Astrocyte of the spinal cord (primary cell): ENCODE measurements around the gene TNFRSF8.

Experiments used
- DNase-seq: peaks from one replicate; pipeline ENCODE4 v3.0.0; 2011; ENCODE audit warnings: low read depth, low spot score
- H3K4me3 ChIP-seq: 2 replicates; pipeline ENCODE4 v1.5.1; 2011; ENCODE audit warnings: low read depth, mild to moderate bottlenecking, low read length, moderate library complexity
- CTCF ChIP-seq: IDR thresholded peaks from 2 replicates; pipeline ENCODE4 v1.5.1; 2012; ENCODE audit warnings: low read depth, mild to moderate bottlenecking, low read length, inconsistent platforms
- in situ Hi-C: cut with HindIII; loops from 2 replicates; pipeline ENCODE4 v1.10.0; 2017; ENCODE audit warnings: low sequenced_read_pairs

Gene TNFRSF8

DNA sequence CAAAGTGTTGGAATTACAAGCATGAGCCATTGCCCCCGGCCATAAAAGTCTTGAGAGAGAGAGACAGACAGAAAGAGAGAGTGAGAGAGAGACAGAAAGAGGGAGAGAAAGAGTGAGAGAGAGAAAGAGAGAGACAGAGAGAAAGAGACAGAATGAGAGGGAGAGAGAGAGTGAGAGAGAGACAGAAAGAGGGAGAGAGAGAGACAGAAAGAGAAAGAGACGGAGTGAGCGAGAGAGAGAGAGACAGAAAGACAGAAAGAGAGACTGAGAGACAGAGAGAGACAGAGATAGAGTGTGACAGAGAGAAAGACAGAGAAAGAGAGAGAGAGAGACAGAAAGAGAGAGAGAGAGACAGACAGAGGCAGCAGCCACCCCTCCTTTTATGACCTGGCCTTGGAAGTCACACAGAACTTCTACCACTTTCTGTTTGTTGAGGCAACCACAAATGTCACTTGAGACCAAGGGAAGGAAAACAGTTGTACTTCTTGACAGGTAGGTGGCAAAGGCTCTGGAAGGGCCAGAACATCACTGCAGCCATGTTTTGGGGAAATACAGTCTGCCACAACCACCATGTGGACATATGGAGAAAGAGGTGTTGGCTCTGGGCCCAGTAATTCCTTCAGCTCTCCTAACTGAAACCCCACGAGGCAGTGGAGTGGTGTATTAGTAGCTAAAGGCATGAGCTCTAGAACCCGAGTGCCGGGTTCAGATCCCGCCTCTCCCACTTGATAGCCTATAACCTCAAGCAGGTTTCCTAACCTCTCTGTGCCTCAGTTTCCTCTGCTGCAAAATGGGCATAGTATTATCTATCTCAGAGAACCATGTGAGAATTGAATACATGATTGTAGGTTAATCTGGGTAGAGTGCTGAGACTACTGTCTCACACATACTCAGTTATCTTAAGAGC lies 50.6 kb downstream of the TNFRSF8 start:
- no peak overlapping the region for H3K4me3 ChIP-seq
- in situ Hi-C loops: no loop called here
- no peak for TF ChIP-seq CTCF
- DNase-seq: peak; percentile 24

- in situ Hi-C loops: no loop called here
- no peak for DNase-seq
- H3K4me3 ChIP-seq: no peak overlapping the region
- no peak for TF ChIP-seq CTCF
Observed at GRCh38 chr1:12114340-12114683, 51.2 kb downstream of the TNFRSF8 start.

DNA sequence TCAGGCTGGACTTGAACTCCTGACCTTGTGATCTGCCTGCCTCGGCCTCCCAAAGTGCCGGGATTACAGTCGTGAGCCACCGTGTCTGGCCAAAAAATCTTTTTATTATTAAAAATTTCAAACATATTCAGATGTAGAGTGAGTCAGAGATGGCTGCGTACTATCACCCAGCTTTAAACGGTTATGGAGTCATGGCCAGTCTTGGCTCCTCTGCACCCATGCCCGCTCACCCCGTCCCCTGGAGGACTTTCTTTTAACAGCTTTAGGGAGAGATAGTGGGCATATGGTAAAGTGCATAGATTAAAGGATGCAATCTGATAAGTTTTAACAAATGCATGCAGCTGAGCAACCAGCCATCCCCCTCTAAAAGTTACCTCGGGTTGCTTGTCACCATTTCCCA lies 51.8 kb downstream of the TNFRSF8 start:
- H3K4me3 ChIP-seq: no peak overlapping the region
- in situ Hi-C loops: no loop called here
- TF ChIP-seq CTCF: no peak
- no peak for DNase-seq

- DNase-seq: no peak
- TF ChIP-seq CTCF: no peak
- no peak overlapping the region for H3K4me3 ChIP-seq
- in situ Hi-C loops: no loop called here
Observed at GRCh38 chr1:12121212-12122003, 58.3 kb downstream of the TNFRSF8 start.

- no peak for DNase-seq
- no peak overlapping the region for H3K4me3 ChIP-seq
- in situ Hi-C loops: no loop called here
- no peak for TF ChIP-seq CTCF
Observed at GRCh38 chr1:12123172-12123571, 60.1 kb downstream of the TNFRSF8 start.

DNA sequence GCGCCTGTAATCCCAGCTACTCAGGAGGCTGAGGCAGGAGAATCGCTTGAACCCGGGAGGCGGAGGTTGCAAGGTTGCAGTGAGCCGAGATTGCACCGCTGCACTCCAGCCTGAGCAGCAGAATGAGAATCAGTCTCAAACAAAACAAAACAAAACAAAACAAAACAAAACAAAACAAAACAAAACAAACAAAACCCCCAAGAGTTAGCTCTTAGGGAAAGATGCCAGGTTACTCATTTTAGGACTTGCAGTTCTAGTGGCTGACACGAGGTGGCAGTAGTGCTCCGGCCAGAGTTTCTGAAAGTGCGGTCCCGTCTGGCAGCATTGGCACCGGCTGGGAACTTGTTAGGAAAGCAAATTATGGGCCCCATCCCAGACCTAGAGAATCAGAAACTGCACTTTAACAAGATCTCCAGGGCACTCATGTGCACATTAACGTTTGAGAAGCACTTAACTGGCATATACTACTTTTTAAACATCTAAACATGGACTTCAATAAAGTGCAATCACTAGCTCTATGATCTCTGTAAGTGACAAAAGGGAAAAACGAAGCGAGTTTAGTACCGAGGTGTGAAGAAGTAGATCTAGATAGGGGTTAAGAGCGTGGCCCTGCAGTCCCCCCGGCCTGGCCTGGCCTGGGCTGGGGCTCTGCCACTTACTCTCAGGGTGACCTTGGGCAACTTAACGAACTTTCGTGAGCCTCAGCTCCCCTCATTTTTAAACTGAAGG lies 61.8 kb downstream of the TNFRSF8 start:
- H3K4me3 ChIP-seq: no peak overlapping the region
- DNase-seq: peak; percentile 64
- peak; percentile 98 for TF ChIP-seq CTCF
- in situ Hi-C loops: no loop called here
